H1 (cell line): ENCODE results near the gene NT5C3B. TPM values are rescaled to one million over a fixed set of nuclear protein-coding genes. Genes with fewer than 3 reads are reported as not detected.

Experiments
- ATF3 ChIP-seq: IDR thresholded peaks from 2 replicates; pipeline ENCODE4 v1.6.1; 2011; ENCODE audit warnings: low read depth, mild to moderate bottlenecking, low read length; ENCODE audit not compliant: insufficient read depth
- BACH1 ChIP-seq: IDR thresholded peaks from 2 replicates; pipeline ENCODE4 v1.6.1; 2012; ENCODE audit warnings: low read length, improper control_type of control experiment
- BCL11A ChIP-seq, 2 experiments: IDR thresholded peaks; one replicate each; pipeline ENCODE4 v1.6.1; 2011; ENCODE audit warnings: low read depth in 2 of 2, low read length in 2 of 2, mild to moderate bottlenecking in 2 of 2
- CREB1 ChIP-seq: IDR thresholded peaks from 2 replicates; pipeline ENCODE4 v1.6.1; 2012; ENCODE audit warnings: inconsistent platforms
- EGR1 ChIP-seq: IDR thresholded peaks from 2 replicates; pipeline ENCODE4 v1.6.1; 2011; ENCODE audit warnings: low read depth, low read length, borderline replicate concordance
- GTF2F1 ChIP-seq: IDR thresholded peaks from 2 replicates; pipeline ENCODE4 v1.6.1; 2012; ENCODE audit warnings: low read depth, low read length, improper control_type of control experiment, borderline replicate concordance
- HDAC2 ChIP-seq, 2 experiments: fragments of 300-600 bp in 1 of 2; sonication (generic) in 1 of 2; IDR thresholded peaks; 2 replicates each; pipeline ENCODE4 v1.6.1; 2011 to 2012; ENCODE audit warnings: low read depth in 2 of 2, low read length in 2 of 2, mild to moderate bottlenecking in 2 of 2, moderate library complexity in 2 of 2, borderline replicate concordance in 1 of 2, inconsistent platforms in 1 of 2
- JUND ChIP-seq: IDR thresholded peaks from 2 replicates; pipeline ENCODE4 v1.6.1; 2011; ENCODE audit warnings: mild to moderate bottlenecking, improper control_type of control experiment, low read length
- POLR2A ChIP-seq, 2 experiments: IDR thresholded peaks; 1 replicate in 1 of 2; 2 replicates in 1 of 2; pipeline ENCODE4 v1.6.1; 2011; ENCODE audit warnings: low read depth in 2 of 2, low read length in 2 of 2, mild to moderate bottlenecking in 2 of 2; ENCODE audit errors: control extremely low read depth in 1 of 2
- POLR2AphosphoS5 ChIP-seq: IDR thresholded peaks from 2 replicates; pipeline ENCODE4 v1.6.1; 2011; ENCODE audit warnings: low read depth, low read length
- POU5F1 ChIP-seq: IDR thresholded peaks from 2 replicates; pipeline ENCODE4 v1.6.1; 2011; ENCODE audit warnings: low read depth, mild to moderate bottlenecking, low read length, moderate library complexity
- RAD21 ChIP-seq, 2 experiments: IDR thresholded peaks in 1 of 2; conservative IDR thresholded peaks in 1 of 2; 2 replicates each; pipeline ENCODE4 v1.6.1; 2011; ENCODE audit warnings: low read depth in 2 of 2, low read length in 2 of 2, improper control_type of control experiment in 1 of 2, inconsistent platforms in 1 of 2, mild to moderate bottlenecking in 1 of 2, moderate library complexity in 1 of 2
- RFX5 ChIP-seq: IDR thresholded peaks from 2 replicates; pipeline ENCODE4 v1.6.1; 2011; ENCODE audit warnings: low read depth, low read length, improper control_type of control experiment, borderline replicate concordance
- SAP30 ChIP-seq: fragments of 300-600 bp; sonication (generic); IDR thresholded peaks from 2 replicates; pipeline ENCODE4 v1.7.1; 2012; ENCODE audit warnings: low read length, moderate library complexity, mild to moderate bottlenecking, inconsistent platforms; ENCODE audit not compliant: insufficient read depth, insufficient replicate concordance
- SIX5 ChIP-seq: IDR thresholded peaks from 2 replicates; pipeline ENCODE4 v1.6.1; 2011; ENCODE audit warnings: mild to moderate bottlenecking, low read depth, low read length
- SP4 ChIP-seq: IDR thresholded peaks from 2 replicates; pipeline ENCODE4 v1.6.1; 2012; ENCODE audit warnings: low read length, inconsistent platforms
- SRF ChIP-seq: IDR thresholded peaks from 2 replicates; pipeline ENCODE4 v1.6.1; 2011; ENCODE audit warnings: mild to moderate bottlenecking, low read depth, low read length, moderate library complexity
- TAF7 ChIP-seq: optimal IDR thresholded peaks from 2 replicates; pipeline ENCODE3; 2011; ENCODE audit warnings: low read depth, mild to moderate bottlenecking, inconsistent platforms, low read length, moderate library complexity, borderline replicate concordance
- TCF12 ChIP-seq: IDR thresholded peaks from 2 replicates; pipeline ENCODE4 v1.6.1; 2011; ENCODE audit warnings: low read depth, mild to moderate bottlenecking, low read length
- ZNF274 ChIP-seq: IDR thresholded peaks from 2 replicates; pipeline ENCODE4 v1.7.0; 2012; ENCODE audit warnings: low read length, borderline replicate concordance; ENCODE audit errors: extremely low read depth
- polyA plus RNA-seq, 7 experiments: library from polyadenylated mRNA; depleted of rRNA in 3 of 7; stranded (reverse) in 5 of 7; unstranded in 2 of 7; fragments of >200 nt in 5 of 7; fragments of 200-250 nt in 2 of 7; gene quantifications; 1 replicate in 5 of 7; 2 replicates in 1 of 7; 4 replicates in 1 of 7; pipeline versions ENCODE4 v1.2.1 to v1.2.3, GENCODE V29; 2011 to 2013; ENCODE audit warnings: missing spikeins in 2 of 7, mixed read lengths in 2 of 7
- total RNA-seq: library from RNA; stranded (reverse); fragmentation: NEBNext Ultra II Directional; extraction: Animal tissue kit (Norgen Biotek cat#: 25700); gene quantifications from 2 replicates; pipeline ENCODE4 v1.2.1, GENCODE V29; 2021
- TF ChIP-seq, protein P1 (sequence below): IDR thresholded peaks from 2 replicates; pipeline ENCODE4 v1.6.1; 2012; ENCODE audit warnings: inconsistent platforms

NT5C3B gene
- total and polyA plus RNA-seq, 2 of the 8 experiments (the other 6 are each of a cell fraction or from before 2014, with no cell fraction given) = 68.7 to 94.5 TPM

DNA sequence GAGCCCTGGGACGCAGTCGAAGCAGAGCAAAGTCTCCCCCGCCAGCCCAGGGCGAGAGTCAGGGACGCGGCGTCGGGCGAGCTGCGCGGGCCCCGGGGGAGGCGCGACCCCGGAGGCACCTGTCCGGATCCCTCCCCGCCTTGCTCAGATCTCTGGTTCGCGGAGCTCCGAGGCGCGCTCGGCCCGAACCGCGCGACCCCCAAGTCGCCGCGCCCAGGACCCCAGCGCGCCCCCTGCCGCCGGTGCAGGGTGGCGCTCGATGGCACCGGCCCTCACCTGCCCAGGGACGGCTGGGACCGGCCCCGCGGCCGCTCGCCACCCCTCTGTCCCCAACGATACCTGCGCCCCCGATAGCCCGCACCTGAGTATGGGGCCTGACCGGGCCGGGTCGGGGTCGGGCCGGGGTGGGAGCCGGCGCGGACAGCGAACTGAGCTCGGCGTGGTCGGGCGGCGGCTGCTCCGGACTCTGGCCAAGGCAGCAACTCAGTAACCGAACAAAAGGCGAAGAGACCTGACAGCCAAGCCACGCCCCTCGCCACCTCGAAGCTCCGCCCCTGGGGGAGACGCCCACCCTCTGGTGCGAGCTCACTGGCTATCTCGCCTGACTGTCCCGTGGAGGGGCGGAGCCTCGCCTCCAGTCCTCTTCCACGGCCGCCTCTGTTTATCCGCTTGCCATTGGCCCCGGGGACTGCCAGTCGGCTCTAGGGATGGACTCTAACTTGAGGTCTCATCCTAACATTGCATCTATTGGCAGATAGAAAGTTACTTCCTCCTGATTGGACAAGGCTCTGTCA lies 49.6 kb downstream of the NT5C3B start, which contains the start of gene JUP (continued):
- peak; percentile 88 for TF ChIP-seq TAF7
- TF ChIP-seq POLR2A (IDR thresholded peaks at IDR 0.05; ENCODE audit: control extremely low read depth in 1 of 2, low read depth in 2 of 2, low read length in 2 of 2) = peak; percentile 70 to 84
- peak; percentile 67; the same call in 1 of the 2 replicates for TF ChIP-seq POLR2AphosphoS5
- TF ChIP-seq RAD21 (IDR thresholded peaks at IDR 0.05 in 1 of 2, conservative IDR thresholded peaks at IDR 0.05 in 1 of 2; ENCODE audit: low read depth in 2 of 2, low read length in 2 of 2) = peak; percentile 26 to 52; a peak in 3 of 4 replicates
- no peak for TF ChIP-seq ZNF274
- no peak for TF ChIP-seq CREB1
- peak; percentile 96 for TF ChIP-seq SP4
- no peak for TF ChIP-seq POU5F1
- no peak for TF ChIP-seq SIX5
- TF ChIP-seq, protein P1, sequence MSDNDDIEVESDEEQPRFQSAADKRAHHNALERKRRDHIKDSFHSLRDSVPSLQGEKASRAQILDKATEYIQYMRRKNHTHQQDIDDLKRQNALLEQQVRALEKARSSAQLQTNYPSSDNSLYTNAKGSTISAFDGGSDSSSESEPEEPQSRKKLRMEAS = no peak; the same call in 1 of the 2 replicates
- no peak for TF ChIP-seq GTF2F1
- peak; percentile 64 to 93; a peak in 2 of 4 replicates for TF ChIP-seq HDAC2 (IDR thresholded peaks at IDR 0.05; ENCODE audit: borderline replicate concordance in 1 of 2, low read depth in 2 of 2, low read length in 2 of 2)
- no peak for TF ChIP-seq RFX5
- no peak for TF ChIP-seq SAP30
- TF ChIP-seq EGR1 = no peak
- no peak for TF ChIP-seq JUND
- TF ChIP-seq BCL11A (IDR thresholded peaks at IDR 0.05; ENCODE audit: low read depth in 2 of 2, low read length in 2 of 2) = no peak
- no peak for TF ChIP-seq ATF3
- TF ChIP-seq TCF12 = 0 out of 2 replicates have a peak, but pooled peaks have one; percentile 15
- TF ChIP-seq BACH1 = no peak
- no peak for TF ChIP-seq SRF
- TF ChIP-seq, all 59 proteins: peak for 21
